HEK293 (cell line): ENCODE results near the gene USP6NL.

Experiments
- CTCF ChIA-PET: fragments of 350-600 bp; formaldehyde crosslinking; extraction: SDS; loops from one replicate; lab custom pipeline; 2021; ENCODE audit warnings: antibody characterized with exemption; lab: Yijun Ruan, JAX
- POLR2A ChIA-PET: fragments of 300-600 bp; formaldehyde crosslinking; extraction: SDS; loops from one replicate; lab custom pipeline; 2020; ENCODE audit warnings: antibody characterized with exemption, inconsistent platforms; lab: Yijun Ruan, JAX
- H3K27ac ChIP-seq: fragments of 200-500 bp; sonication (Bioruptor generic); 2 replicates; pipeline ENCODE4 v1.5.1; 2014; ENCODE audit warnings: low read depth, low read length, control low read depth, inconsistent platforms; ENCODE audit errors: extremely low read depth
- H3K36me3 ChIP-seq, 2 experiments: fragments of 200-500 bp in 1 of 2; sonication (Bioruptor generic) in 1 of 2; 1 replicate in 1 of 2; 2 replicates in 1 of 2; pipeline ENCODE4 v1.5.1; 2014 to 2017; ENCODE audit warnings: inconsistent platforms in 2 of 2, low read length in 2 of 2; ENCODE audit not compliant: control insufficient read depth in 2 of 2, insufficient read depth in 1 of 2
- H3K4me1 ChIP-seq: fragments of 200-500 bp; sonication (Bioruptor generic); 2 replicates; pipeline ENCODE4 v1.5.1; 2014; ENCODE audit warnings: mild to moderate bottlenecking, low read length, inconsistent platforms; ENCODE audit not compliant: control insufficient read depth, insufficient read depth
- H3K4me3 ChIP-seq: 2 replicates; pipeline ENCODE4 v1.5.1; 2011; ENCODE audit warnings: low read depth, mild to moderate bottlenecking, control low read depth, low read length, moderate library complexity
- H3K9me3 ChIP-seq: fragments of 200-500 bp; sonication (Bioruptor generic); 2 replicates; pipeline ENCODE4 v1.5.1; 2014; ENCODE audit warnings: low read depth, low read length, inconsistent platforms; ENCODE audit not compliant: control insufficient read depth, insufficient read depth
- BCL11B ChIP-seq: fragments of 450-650 bp; formaldehyde crosslinking; IDR thresholded peaks from 2 replicates; pipeline ENCODE4 v1.5.1; 2016; ENCODE audit warnings: low read depth, missing biosample characterization, missing genetic modification characterization
- HOXA7 ChIP-seq: sonication (generic); formaldehyde crosslinking; IDR thresholded peaks from 2 replicates; pipeline ENCODE4 v1.8.1; 2022; ENCODE audit warnings: missing genetic modification reagents, borderline replicate concordance
- SCRT1 ChIP-seq: fragments of 450-650 bp; formaldehyde crosslinking; IDR thresholded peaks from 2 replicates; pipeline ENCODE4 v1.5.1; 2016; ENCODE audit warnings: missing biosample characterization, missing genetic modification characterization, borderline replicate concordance
- SCRT2 ChIP-seq: fragments of 450-650 bp; formaldehyde crosslinking; IDR thresholded peaks from 2 replicates; pipeline ENCODE4 v1.5.1; 2016; ENCODE audit warnings: missing biosample characterization, missing genetic modification characterization
- TRIM28 ChIP-seq: IDR thresholded peaks from 2 replicates; pipeline ENCODE4 v1.6.1; 2011; ENCODE audit warnings: low read length, control low read depth, borderline replicate concordance
- ZBTB49 ChIP-seq: fragments of 450-650 bp; formaldehyde crosslinking; IDR thresholded peaks from 2 replicates; pipeline ENCODE4 v1.5.1; 2016; ENCODE audit warnings: missing biosample characterization, missing genetic modification characterization, low read depth
- ZFHX2 ChIP-seq: fragments of 450-650 bp; formaldehyde crosslinking; conservative IDR thresholded peaks from 2 replicates; pipeline ENCODE4 v1.5.1; 2016; ENCODE audit warnings: missing biosample characterization, missing genetic modification characterization
- ZNF26 ChIP-seq: fragments of 450-650 bp; formaldehyde crosslinking; IDR thresholded peaks from 2 replicates; pipeline ENCODE4 v1.5.1; 2016; ENCODE audit warnings: missing biosample characterization, missing genetic modification characterization
- ZNF302 ChIP-seq: fragments of 450-650 bp; formaldehyde crosslinking; IDR thresholded peaks from 2 replicates; pipeline ENCODE4 v1.5.1; 2016; ENCODE audit warnings: missing biosample characterization, missing genetic modification characterization, low read depth
- ZNF341 ChIP-seq: fragments of 450-650 bp; formaldehyde crosslinking; IDR thresholded peaks from 2 replicates; pipeline ENCODE4; 2016; ENCODE audit warnings: low read depth, missing biosample characterization, missing genetic modification characterization
- ZNF416 ChIP-seq: fragments of 450-650 bp; formaldehyde crosslinking; IDR thresholded peaks from 2 replicates; pipeline ENCODE4 v1.5.1; 2016; ENCODE audit warnings: missing biosample characterization, missing genetic modification characterization
- ZNF529 ChIP-seq: fragments of 450-650 bp; formaldehyde crosslinking; IDR thresholded peaks from 2 replicates; pipeline ENCODE4 v1.5.1; 2017; ENCODE audit warnings: missing genetic modification characterization, missing biosample characterization; ENCODE audit not compliant: insufficient replicate concordance
- ZNF548 ChIP-seq: fragments of 450-650 bp; formaldehyde crosslinking; IDR thresholded peaks from 2 replicates; pipeline ENCODE4 v1.5.1; 2016; ENCODE audit warnings: missing biosample characterization, missing genetic modification characterization
- ZNF558 ChIP-seq: fragments of 450-650 bp; formaldehyde crosslinking; IDR thresholded peaks from 2 replicates; pipeline ENCODE4 v1.5.1; 2016; ENCODE audit warnings: missing biosample characterization, missing genetic modification characterization
- ZNF701 ChIP-seq: fragments of 450-650 bp; formaldehyde crosslinking; IDR thresholded peaks from 2 replicates; pipeline ENCODE4 v1.5.1; 2016; ENCODE audit warnings: missing biosample characterization, missing genetic modification characterization
- ZNF768 ChIP-seq: fragments of 450-650 bp; formaldehyde crosslinking; IDR thresholded peaks from 2 replicates; pipeline ENCODE4 v1.5.1; 2018; ENCODE audit warnings: missing biosample characterization, mild to moderate bottlenecking, missing genetic modification characterization
- TF ChIP-seq, protein P1 (sequence below): fragments of 450-650 bp; formaldehyde crosslinking; IDR thresholded peaks from 2 replicates; pipeline ENCODE4 v1.5.1; 2016; ENCODE audit warnings: missing biosample characterization, missing genetic modification characterization
- TF ChIP-seq, protein P2 (sequence below): fragments of 450-650 bp; formaldehyde crosslinking; IDR thresholded peaks from 2 replicates; pipeline ENCODE4 v1.5.1; 2016; ENCODE audit warnings: missing biosample characterization, missing genetic modification characterization

The USP6NL gene

GRCh38 chr10:11446864-11447263 is 164.6 kb downstream of the USP6NL start:
- H3K9me3 ChIP-seq: no peaks in the 10 kb centered on the region
- ChIA-PET CTCF (interaction anchor here (0.6 to 1.9 kb wide), 2 partner anchors 22 to 23 kb away, joined by 5 to 8 read pairs; no protein-coding TSS in a partner anchor), POLR2A (no interaction called here)

DNA sequence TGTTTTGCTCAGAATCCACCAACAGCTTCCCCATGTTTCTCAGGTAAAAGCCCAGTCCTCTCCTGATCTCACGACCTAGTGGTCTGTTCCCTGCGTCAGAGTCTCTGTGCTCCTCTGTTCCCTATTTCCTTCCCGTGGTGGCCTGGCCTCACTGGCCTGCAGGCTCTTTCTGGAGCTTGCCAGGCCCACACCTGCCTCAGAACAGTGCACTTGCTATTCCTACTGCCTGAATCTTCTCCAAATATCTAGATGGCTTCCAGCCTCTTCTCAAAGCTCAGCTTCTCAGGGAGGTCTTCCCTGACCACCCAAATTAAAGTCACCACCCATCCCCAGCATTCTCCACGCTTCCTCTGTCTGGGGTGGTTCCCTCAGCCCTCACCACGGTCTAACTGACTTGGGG is 165.3 kb downstream of the USP6NL start:
- TF ChIP-seq TRIM28: no peak
- no peak for TF ChIP-seq ZBTB49 (tag by site-specific recombination)
- no peak for TF ChIP-seq ZNF701 (tag by site-specific recombination)
- TF ChIP-seq ZNF548 (tag by site-specific recombination): no peak
- no peak for TF ChIP-seq ZFHX2 (tag by site-specific recombination)
- TF ChIP-seq, protein P1, sequence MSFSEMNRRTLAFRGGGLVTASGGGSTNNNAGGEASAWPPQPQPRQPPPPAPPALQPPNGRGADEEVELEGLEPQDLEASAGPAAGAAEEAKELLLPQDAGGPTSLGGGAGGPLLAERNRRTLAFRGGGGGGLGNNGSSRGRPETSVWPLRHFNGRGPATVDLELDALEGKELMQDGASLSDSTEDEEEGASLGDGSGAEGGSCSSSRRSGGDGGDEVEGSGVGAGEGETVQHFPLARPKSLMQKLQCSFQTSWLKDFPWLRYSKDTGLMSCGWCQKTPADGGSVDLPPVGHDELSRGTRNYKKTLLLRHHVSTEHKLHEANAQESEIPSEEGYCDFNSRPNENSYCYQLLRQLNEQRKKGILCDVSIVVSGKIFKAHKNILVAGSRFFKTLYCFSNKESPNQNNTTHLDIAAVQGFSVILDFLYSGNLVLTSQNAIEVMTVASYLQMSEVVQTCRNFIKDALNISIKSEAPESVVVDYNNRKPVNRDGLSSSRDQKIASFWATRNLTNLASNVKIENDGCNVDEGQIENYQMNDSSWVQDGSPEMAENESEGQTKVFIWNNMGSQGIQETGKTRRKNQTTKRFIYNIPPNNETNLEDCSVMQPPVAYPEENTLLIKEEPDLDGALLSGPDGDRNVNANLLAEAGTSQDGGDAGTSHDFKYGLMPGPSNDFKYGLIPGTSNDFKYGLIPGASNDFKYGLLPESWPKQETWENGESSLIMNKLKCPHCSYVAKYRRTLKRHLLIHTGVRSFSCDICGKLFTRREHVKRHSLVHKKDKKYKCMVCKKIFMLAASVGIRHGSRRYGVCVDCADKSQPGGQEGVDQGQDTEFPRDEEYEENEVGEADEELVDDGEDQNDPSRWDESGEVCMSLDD (tag by site-specific recombination): no peak
- no peak for TF ChIP-seq BCL11B
- no peak for TF ChIP-seq ZNF302 (tag by site-specific recombination)
- TF ChIP-seq ZNF558 (tag by site-specific recombination): no peak
- TF ChIP-seq ZNF26 (tag by site-specific recombination): no peak
- TF ChIP-seq, all 188 proteins: peak for 0
- H3K27ac ChIP-seq: no peak overlapping the region
- POLR2A ChIA-PET: no interaction called here
- no peaks in the 10 kb centered on the region for H3K4me1 ChIP-seq
- no peak overlapping the region for H3K4me3 ChIP-seq
- H3K36me3 ChIP-seq: no peaks in the 10 kb centered on the region
- CTCF ChIA-PET: interaction anchor here (0.6 kb wide), 1 partner anchor 22 kb away, joined by 5 read pairs; no protein-coding TSS in a partner anchor
- H3K9me3 ChIP-seq: no peaks in the 10 kb centered on the region

More at GRCh38 chr10:11446864-11447263, 164.6 kb downstream of the USP6NL start:
- Histone ChIP-seq H3K4me3 (no peak overlapping the region), H3K36me3 (no peaks in the 10 kb centered on the region), H3K27ac (no peak overlapping the region), H3K4me1 (no peaks in the 10 kb centered on the region)
- no peak for TF ChIP-seq SCRT1 (tag by site-specific recombination)

DNA sequence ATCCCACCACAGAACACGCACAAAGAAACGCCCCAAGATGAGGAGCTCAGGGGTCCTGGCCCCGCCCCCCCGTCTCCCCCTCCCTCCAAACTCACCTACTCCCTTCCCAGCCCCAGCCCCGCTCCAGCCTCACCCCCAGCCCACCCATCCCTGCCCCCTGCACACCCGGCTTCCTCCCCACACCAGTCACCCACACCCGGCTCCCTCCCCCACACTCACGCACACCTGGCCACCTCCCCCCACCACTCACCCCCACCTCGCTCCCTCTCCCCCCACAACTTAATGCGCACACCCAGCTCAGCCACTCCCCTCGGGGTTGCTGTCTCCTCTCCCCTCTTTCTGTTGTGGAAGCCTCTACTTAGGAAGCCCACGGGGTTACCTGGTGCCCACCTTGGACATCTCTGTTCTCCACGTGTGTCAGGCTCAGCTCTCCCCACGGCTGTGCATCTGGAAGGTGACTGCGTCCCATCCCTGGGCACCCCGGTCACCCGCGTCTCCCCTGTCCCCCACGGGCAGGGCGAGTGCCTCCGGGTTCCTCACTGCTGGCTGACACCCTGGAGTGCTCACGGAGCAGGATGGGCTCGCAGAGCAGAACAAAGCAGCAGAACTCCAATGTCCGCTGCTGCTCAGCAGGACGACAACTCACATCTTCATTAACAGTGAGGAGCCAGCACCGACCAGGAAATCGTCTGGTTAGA is 166.8 kb downstream of the USP6NL start:
- H3K4me3 ChIP-seq: no peak overlapping the region
- H3K27ac ChIP-seq: no peak overlapping the region
- H3K9me3 ChIP-seq: no peaks in the 10 kb centered on the region
- no peaks in the 10 kb centered on the region for H3K4me1 ChIP-seq
- no peaks in the 10 kb centered on the region for H3K36me3 ChIP-seq
- CTCF ChIA-PET: no interaction called here
- POLR2A ChIA-PET: no interaction called here
- TF ChIP-seq HOXA7 (no peak), ZNF768 (tag by site-specific recombination) (no peak), ZNF529 (tag by site-specific recombination) (no peak), ZNF341 (tag by site-specific recombination) (no peak), SCRT2 (tag by site-specific recombination) (no peak), ZNF416 (no peak)
- TF ChIP-seq, protein P2, sequence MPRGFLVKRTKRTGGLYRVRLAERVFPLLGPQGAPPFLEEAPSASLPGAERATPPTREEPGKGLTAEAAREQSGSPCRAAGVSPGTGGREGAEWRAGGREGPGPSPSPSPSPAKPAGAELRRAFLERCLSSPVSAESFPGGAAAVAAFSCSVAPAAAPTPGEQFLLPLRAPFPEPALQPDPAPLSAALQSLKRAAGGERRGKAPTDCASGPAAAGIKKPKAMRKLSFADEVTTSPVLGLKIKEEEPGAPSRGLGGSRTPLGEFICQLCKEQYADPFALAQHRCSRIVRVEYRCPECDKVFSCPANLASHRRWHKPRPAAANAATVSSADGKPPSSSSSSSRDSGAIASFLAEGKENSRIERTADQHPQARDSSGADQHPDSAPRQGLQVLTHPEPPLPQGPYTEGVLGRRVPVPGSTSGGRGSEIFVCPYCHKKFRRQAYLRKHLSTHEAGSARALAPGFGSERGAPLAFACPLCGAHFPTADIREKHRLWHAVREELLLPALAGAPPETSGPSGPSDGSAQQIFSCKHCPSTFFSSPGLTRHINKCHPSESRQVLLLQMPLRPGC (tag by site-specific recombination): no peak
